Fibroblast of lung (primary cell): ENCODE results near the gene PPP1R1A. TPM values are rescaled to one million over a fixed set of nuclear protein-coding genes. Genes with fewer than 3 reads are reported as not detected.

Experiments used
- DNase-seq, 2 donors: peaks; one replicate each; pipeline versions ENCODE4 v3.0.0 to v3.0.0-alpha.2; 2010; ENCODE audit warnings: low read depth in 2 of 2
- H2AFZ ChIP-seq: 2 replicates; pipeline ENCODE4 v1.5.1; 2012; ENCODE audit warnings: low read length, control low read depth, inconsistent platforms
- H3K27ac ChIP-seq: 2 replicates; pipeline ENCODE4 v1.5.1; 2011; ENCODE audit warnings: low read length, control low read depth; ENCODE audit not compliant: insufficient read depth
- H3K27me3 ChIP-seq: 2 replicates; pipeline ENCODE4 v1.5.1; 2011; ENCODE audit warnings: mild to moderate bottlenecking, low read length; ENCODE audit not compliant: control insufficient read depth, insufficient read depth
- H3K36me3 ChIP-seq: 2 replicates; pipeline ENCODE4 v1.5.1; 2011; ENCODE audit warnings: low read length; ENCODE audit not compliant: control insufficient read depth, insufficient read depth
- H3K4me1 ChIP-seq: 2 replicates; pipeline ENCODE4 v1.5.1; 2011; ENCODE audit warnings: low read length; ENCODE audit not compliant: control insufficient read depth, insufficient read depth; ENCODE audit errors: extremely low read depth
- H3K4me2 ChIP-seq: 2 replicates; pipeline ENCODE4 v1.5.1; 2011; ENCODE audit warnings: low read length, control low read depth; ENCODE audit not compliant: insufficient read depth; ENCODE audit errors: extremely low read depth
- H3K4me3 ChIP-seq, 4 experiments: fragments of 200-600 bp in 1 of 4; sonication (generic) in 1 of 4; replicated peaks in 1 of 4; 2 replicates each; pipeline ENCODE4 v1.5.1; 2011 to 2016; ENCODE audit warnings: low read length in 4 of 4, low read depth in 3 of 4, mild to moderate bottlenecking in 3 of 4, control low read depth in 2 of 4, inconsistent platforms in 1 of 4, mixed read lengths in 1 of 4; ENCODE audit not compliant: insufficient read depth in 1 of 4; ENCODE audit errors: control extremely low read depth in 1 of 4
- H3K79me2 ChIP-seq: 2 replicates; pipeline ENCODE4 v1.5.1; 2012; ENCODE audit warnings: mild to moderate bottlenecking, low read length, inconsistent platforms; ENCODE audit not compliant: control insufficient read depth, insufficient read depth
- H3K9ac ChIP-seq: 2 replicates; pipeline ENCODE4 v1.5.1; 2011; ENCODE audit warnings: mild to moderate bottlenecking, low read length, control low read depth; ENCODE audit not compliant: insufficient read depth
- H3K9me3 ChIP-seq: 2 replicates; pipeline ENCODE4 v1.5.1; 2012; ENCODE audit warnings: low read depth, low read length; ENCODE audit not compliant: control insufficient read depth, insufficient read depth
- H4K20me1 ChIP-seq: 2 replicates; pipeline ENCODE4 v1.5.1; 2011; ENCODE audit warnings: low read length; ENCODE audit not compliant: control insufficient read depth, insufficient read depth; ENCODE audit errors: extremely low read depth
- CTCF ChIP-seq, 2 donors: IDR thresholded peaks in 1 of 2; conservative IDR thresholded peaks in 1 of 2; 1 replicate in 1 of 2; 2 replicates in 1 of 2; pipeline ENCODE4 v1.5.1; 2011 to 2012; ENCODE audit warnings: low read length in 2 of 2, control low read depth in 1 of 2, inconsistent platforms in 1 of 2, low read depth in 1 of 2, mild to moderate bottlenecking in 1 of 2
- EZH2 ChIP-seq: IDR thresholded peaks from 2 replicates; pipeline ENCODE4 v1.5.1; 2012; ENCODE audit warnings: low read length, control low read depth, mild to moderate bottlenecking; ENCODE audit errors: missing control alignments
- polyA plus RNA-seq, 2 donors: library from polyadenylated mRNA; depleted of rRNA in 1 of 2; stranded (reverse) in 1 of 2; unstranded in 1 of 2; fragments of >200 nt; gene quantifications; 2 replicates each; pipeline ENCODE4 v1.2.1, GENCODE V29; 2011 to 2012; ENCODE audit warnings: missing spikeins in 1 of 2
- total RNA-seq: library from RNA; depleted of rRNA; stranded (reverse); fragments of >200 nt; gene quantifications from 2 replicates; pipeline ENCODE4 v1.2.1, GENCODE V29; 2014

Gene PPP1R1A
- total and polyA plus RNA-seq, 2 donors (not counting 1 experiment from before 2014, with no cell fraction given), result not detected

- Histone ChIP-seq H3K4me3 (peak overlapping the region in 2 of 4 experiments; percentile 40 to 51), H3K79me2 (no peaks in the 10 kb centered on the region)
These were observed 28.0 kb downstream of the PPP1R1A start for GRCh38 chr12:54560374-54560858.

GRCh38 chr12:54558759-54559158 is 29.7 kb downstream of the PPP1R1A start:
- Histone ChIP-seq H3K9me3 (no peaks in the 10 kb centered on the region), H3K79me2 (no peaks in the 10 kb centered on the region), H3K4me3 (no peak overlapping the region), H3K9ac (no peak overlapping the region), H4K20me1 (no peaks in the 10 kb centered on the region), H3K27me3 (peaks cover 5% of the 10 kb centered on the region), H3K36me3 (no peaks in the 10 kb centered on the region), H3K4me2 (no peak overlapping the region), H3K4me1 (no peaks in the 10 kb centered on the region), H2AFZ (no peak overlapping the region), H3K27ac (no peak overlapping the region)
- TF ChIP-seq EZH2, result no peak
- TF ChIP-seq CTCF (conservative IDR thresholded peaks at IDR 0.05 in 1 of 2, IDR thresholded peaks at IDR 0.05 in 1 of 2; ENCODE audit: low read depth in 1 of 2, low read length in 2 of 2), result no peak
- no peak for DNase-seq

More at GRCh38 chr12:54560374-54560858, 28.0 kb downstream of the PPP1R1A start:
- TF ChIP-seq CTCF (conservative IDR thresholded peaks at IDR 0.05 in 1 of 2, IDR thresholded peaks at IDR 0.05 in 1 of 2; ENCODE audit: low read depth in 1 of 2, low read length in 2 of 2) (no peak), EZH2 (no peak)
- H3K27ac ChIP-seq, result no peak overlapping the region
- H3K4me1 ChIP-seq, result no peaks in the 10 kb centered on the region
- H3K9ac ChIP-seq, result no peak overlapping the region
- peak overlapping the region; percentile 59 for H3K4me2 ChIP-seq
- no peaks in the 10 kb centered on the region for H3K9me3 ChIP-seq
- H2AFZ ChIP-seq, result peak overlapping the region; percentile 28
- no peaks in the 10 kb centered on the region for H4K20me1 ChIP-seq
- DNase-seq, result peak; percentile 43 to 63
- H3K27me3 ChIP-seq, result peaks cover 5% of the 10 kb centered on the region
- no peaks in the 10 kb centered on the region for H3K36me3 ChIP-seq

- H3K27me3 ChIP-seq, result peaks cover 5% of the 10 kb centered on the region
- no peaks in the 10 kb centered on the region for H3K4me1 ChIP-seq
- H4K20me1 ChIP-seq, result no peaks in the 10 kb centered on the region
- H3K4me3 ChIP-seq, result no peak overlapping the region
- no peak overlapping the region for H3K27ac ChIP-seq
- no peaks in the 10 kb centered on the region for H3K9me3 ChIP-seq
- no peak overlapping the region for H3K9ac ChIP-seq
- no peaks in the 10 kb centered on the region for H3K36me3 ChIP-seq
- H2AFZ ChIP-seq, result no peak overlapping the region
- no peak overlapping the region for H3K4me2 ChIP-seq
- H3K79me2 ChIP-seq, result no peaks in the 10 kb centered on the region
- TF ChIP-seq EZH2, result no peak
- TF ChIP-seq CTCF (conservative IDR thresholded peaks at IDR 0.05 in 1 of 2, IDR thresholded peaks at IDR 0.05 in 1 of 2; ENCODE audit: low read depth in 1 of 2, low read length in 2 of 2), result no peak
- no peak for DNase-seq
These were observed 30.1 kb downstream of the PPP1R1A start for GRCh38 chr12:54558311-54558710.
